WI38 (cell line): ENCODE measurements around the gene CAMK1D.

ENCODE experiments used
- H3K4me3 ChIP-seq: 2 replicates; pipeline ENCODE4 v1.5.1; 2011; ENCODE audit warnings: low read depth, mild to moderate bottlenecking, control low read depth, low read length
- CTCF ChIP-seq: IDR thresholded peaks from 2 replicates; pipeline ENCODE4 v1.5.1; 2012; ENCODE audit warnings: low read depth, mild to moderate bottlenecking, control low read depth, low read length

The CAMK1D gene

GRCh38 chr10:12660812-12661211 is 311.5 kb downstream of the CAMK1D start:
- H3K4me3 ChIP-seq, result no peak overlapping the region
- TF ChIP-seq CTCF, result no peak

GRCh38 chr10:12661671-12662070 is 312.3 kb downstream of the CAMK1D start:
- TF ChIP-seq CTCF, result no peak
- no peak overlapping the region for H3K4me3 ChIP-seq

GRCh38 chr10:12663863-12664262 is 314.5 kb downstream of the CAMK1D start:
- no peak overlapping the region for H3K4me3 ChIP-seq
- TF ChIP-seq CTCF, result no peak

GRCh38 chr10:12665501-12665900 is 316.2 kb downstream of the CAMK1D start:
- TF ChIP-seq CTCF, result no peak

GRCh38 chr10:12667052-12667451 is 317.7 kb downstream of the CAMK1D start:
- no peak for TF ChIP-seq CTCF
- no peak overlapping the region for H3K4me3 ChIP-seq

More at GRCh38 chr10:12665501-12665900, 316.2 kb downstream of the CAMK1D start:
- no peak overlapping the region for H3K4me3 ChIP-seq

- no peak overlapping the region for H3K4me3 ChIP-seq
- no peak for TF ChIP-seq CTCF
Measured at GRCh38 chr10:12668634-12669033, 319.3 kb downstream of the CAMK1D start.

GRCh38 chr10:12670004-12670403 is 320.7 kb downstream of the CAMK1D start:
- no peak for TF ChIP-seq CTCF
- no peak overlapping the region for H3K4me3 ChIP-seq
